HepG2 (cell line): ENCODE results near the gene RFX7. TPM values are rescaled to one million over a fixed set of nuclear protein-coding genes. Genes with fewer than 3 reads are reported as not detected.

Source experiments
- ASH2L ChIP-seq: fragments of 300-600, 200-600 bp; sonication (generic); IDR thresholded peaks from 2 replicates; pipeline ENCODE4 v1.7.0; 2017; ENCODE audit warnings: low read depth, mild to moderate bottlenecking, moderate library complexity, mixed read lengths, low read length; ENCODE audit not compliant: insufficient read length
- BCLAF1 ChIP-seq: fragments of 450-650 bp; IDR thresholded peaks from 2 replicates; pipeline ENCODE4 v1.6.1; 2017; ENCODE audit warnings: mild to moderate bottlenecking
- BRD4 ChIP-seq: sonication (generic); formaldehyde crosslinking; IDR thresholded peaks from 2 replicates; pipeline ENCODE4 v1.4.0; 2020; ENCODE audit warnings: missing genetic modification reagents
- DPF2 ChIP-seq: sonication (generic); formaldehyde crosslinking; IDR thresholded peaks from 2 replicates; pipeline ENCODE4 v1.4.0; 2020; ENCODE audit warnings: mild to moderate bottlenecking, low read depth, missing genetic modification reagents, borderline replicate concordance
- HDAC2 ChIP-seq: sonication (generic); formaldehyde crosslinking; IDR thresholded peaks from 2 replicates; pipeline ENCODE4 v1.4.0; 2020; ENCODE audit warnings: missing genetic modification reagents
- RARA ChIP-seq: IDR thresholded peaks from 2 replicates; pipeline ENCODE4 v1.6.1; 2016; ENCODE audit warnings: missing genetic modification reagents, missing compliant biosample characterization
- TCF7 ChIP-seq: sonication (generic); IDR thresholded peaks from 2 replicates; pipeline ENCODE4 v1.6.1; 2016; ENCODE audit warnings: antibody characterized with exemption, low read depth
- ZNF556 ChIP-seq: sonication (generic); formaldehyde crosslinking; IDR thresholded peaks from 2 replicates; pipeline ENCODE4 v1.4.0; 2020; ENCODE audit warnings: mild to moderate bottlenecking, missing genetic modification reagents, borderline replicate concordance
- ZNF570 ChIP-seq: sonication (generic); formaldehyde crosslinking; IDR thresholded peaks from 2 replicates; pipeline ENCODE4 v1.4.0; 2020; ENCODE audit warnings: mild to moderate bottlenecking, missing genetic modification reagents, borderline replicate concordance
- ZNF577 ChIP-seq: sonication (generic); formaldehyde crosslinking; IDR thresholded peaks from 2 replicates; pipeline ENCODE4 v1.4.0; 2020; ENCODE audit warnings: mild to moderate bottlenecking, low read depth, missing genetic modification reagents, borderline replicate concordance
- polyA plus RNA-seq, 8 experiments: library from polyadenylated mRNA; depleted of rRNA in 3 of 8; stranded (reverse) in 7 of 8; unstranded in 1 of 8; fragments of >200 nt; fragmentation: Illumina TruSeq in 4 of 8; extraction: Trizol in 4 of 8; gene quantifications; 2 replicates each; pipeline versions ENCODE4 v1.2.1 to v1.2.3, GENCODE V29; 2011 to 2016; ENCODE audit warnings: low read depth in 4 of 8, missing spikeins in 1 of 8, mixed read lengths in 1 of 8; ENCODE audit not compliant: insufficient read depth in 1 of 8
- total RNA-seq, 5 experiments: library from RNA; depleted of rRNA; stranded (reverse); fragments of >200 nt; fragmentation: Illumina TruSeq; extraction: Trizol; gene quantifications; 2 replicates each; pipeline ENCODE4 v1.2.3, GENCODE V29; 2016; ENCODE audit warnings: low read depth in 1 of 5
- TF ChIP-seq, protein P1 (sequence below): sonication (generic); formaldehyde crosslinking; IDR thresholded peaks from 2 replicates; pipeline ENCODE4 v1.8.0; 2022; ENCODE audit warnings: low read depth, missing genetic modification reagents
- TF ChIP-seq, protein P2 (sequence below): sonication (generic); formaldehyde crosslinking; IDR thresholded peaks from one replicate; pipeline ENCODE4 v1.5.1; 2020; ENCODE audit warnings: mild to moderate bottlenecking, missing genetic modification reagents; ENCODE audit errors: not compliant biosample characterization
- TF ChIP-seq, protein P3 (sequence below): sonication (generic); formaldehyde crosslinking; IDR thresholded peaks from 2 replicates; pipeline ENCODE4 v1.5.0; 2020; ENCODE audit warnings: missing genetic modification reagents, mild to moderate bottlenecking, borderline replicate concordance
- TF ChIP-seq, protein P4 (sequence below): sonication (generic); formaldehyde crosslinking; IDR thresholded peaks from 2 replicates; pipeline ENCODE4 v1.4.0; 2020; ENCODE audit warnings: missing genetic modification reagents

Gene RFX7
- total and polyA plus RNA-seq, 2 of the 13 experiments (the other 11 are each of a cell fraction or from before 2014, with no cell fraction given), result 8.5 to 10.4 TPM

DNA sequence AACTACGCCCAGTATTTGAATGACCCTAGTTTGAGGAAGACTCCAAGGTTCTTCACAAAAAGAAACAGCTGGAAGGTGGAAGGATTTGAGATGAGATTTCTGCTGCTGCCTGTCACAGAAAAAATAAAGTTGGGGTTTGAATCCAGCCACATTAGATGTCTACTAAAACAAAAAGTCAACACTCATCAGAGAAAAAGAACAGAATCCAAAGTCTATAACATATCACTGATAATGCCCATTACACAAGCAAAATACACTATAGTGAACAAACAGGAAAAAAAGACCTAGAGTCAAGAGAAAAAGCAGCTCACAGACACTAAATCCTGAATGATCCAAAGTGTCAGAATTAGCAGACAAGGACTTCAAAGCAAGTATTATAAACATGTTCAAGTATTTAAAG is 56.0 kb downstream of the RFX7 start (continued):
- TF ChIP-seq, protein P1, sequence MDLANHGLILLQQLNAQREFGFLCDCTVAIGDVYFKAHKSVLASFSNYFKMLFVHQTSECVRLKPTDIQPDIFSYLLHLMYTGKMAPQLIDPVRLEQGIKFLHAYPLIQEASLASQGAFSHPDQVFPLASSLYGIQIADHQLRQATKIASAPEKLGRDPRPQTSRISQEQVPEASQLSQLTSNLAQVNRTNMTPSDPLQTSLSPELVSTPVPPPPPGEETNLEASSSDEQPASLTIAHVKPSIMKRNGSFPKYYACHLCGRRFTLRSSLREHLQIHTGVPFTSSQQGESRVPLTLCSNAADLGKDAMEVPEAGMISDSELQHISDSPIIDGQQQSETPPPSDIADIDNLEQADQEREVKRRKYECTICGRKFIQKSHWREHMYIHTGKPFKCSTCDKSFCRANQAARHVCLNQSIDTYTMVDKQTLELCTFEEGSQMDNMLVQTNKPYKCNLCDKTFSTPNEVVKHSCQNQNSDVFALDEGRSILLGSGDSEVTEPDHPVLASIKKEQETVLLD, result no peak
- TF ChIP-seq ZNF556 (no peak), RARA (CRISPR knock-in tag) (no peak), DPF2 (CRISPR knock-in tag) (peak; percentile 30; the same call in 1 of the 2 replicates), BRD4 (CRISPR knock-in tag) (no peak), BCLAF1 (no peak), ZNF570 (no peak), HDAC2 (CRISPR knock-in tag) (0 out of 2 replicates have a peak, but pooled peaks have one; percentile 19), ASH2L (peak; percentile 66), TCF7 (peak; percentile 58), ZNF577 (CRISPR knock-in tag) (no peak)
- TF ChIP-seq, protein P2, sequence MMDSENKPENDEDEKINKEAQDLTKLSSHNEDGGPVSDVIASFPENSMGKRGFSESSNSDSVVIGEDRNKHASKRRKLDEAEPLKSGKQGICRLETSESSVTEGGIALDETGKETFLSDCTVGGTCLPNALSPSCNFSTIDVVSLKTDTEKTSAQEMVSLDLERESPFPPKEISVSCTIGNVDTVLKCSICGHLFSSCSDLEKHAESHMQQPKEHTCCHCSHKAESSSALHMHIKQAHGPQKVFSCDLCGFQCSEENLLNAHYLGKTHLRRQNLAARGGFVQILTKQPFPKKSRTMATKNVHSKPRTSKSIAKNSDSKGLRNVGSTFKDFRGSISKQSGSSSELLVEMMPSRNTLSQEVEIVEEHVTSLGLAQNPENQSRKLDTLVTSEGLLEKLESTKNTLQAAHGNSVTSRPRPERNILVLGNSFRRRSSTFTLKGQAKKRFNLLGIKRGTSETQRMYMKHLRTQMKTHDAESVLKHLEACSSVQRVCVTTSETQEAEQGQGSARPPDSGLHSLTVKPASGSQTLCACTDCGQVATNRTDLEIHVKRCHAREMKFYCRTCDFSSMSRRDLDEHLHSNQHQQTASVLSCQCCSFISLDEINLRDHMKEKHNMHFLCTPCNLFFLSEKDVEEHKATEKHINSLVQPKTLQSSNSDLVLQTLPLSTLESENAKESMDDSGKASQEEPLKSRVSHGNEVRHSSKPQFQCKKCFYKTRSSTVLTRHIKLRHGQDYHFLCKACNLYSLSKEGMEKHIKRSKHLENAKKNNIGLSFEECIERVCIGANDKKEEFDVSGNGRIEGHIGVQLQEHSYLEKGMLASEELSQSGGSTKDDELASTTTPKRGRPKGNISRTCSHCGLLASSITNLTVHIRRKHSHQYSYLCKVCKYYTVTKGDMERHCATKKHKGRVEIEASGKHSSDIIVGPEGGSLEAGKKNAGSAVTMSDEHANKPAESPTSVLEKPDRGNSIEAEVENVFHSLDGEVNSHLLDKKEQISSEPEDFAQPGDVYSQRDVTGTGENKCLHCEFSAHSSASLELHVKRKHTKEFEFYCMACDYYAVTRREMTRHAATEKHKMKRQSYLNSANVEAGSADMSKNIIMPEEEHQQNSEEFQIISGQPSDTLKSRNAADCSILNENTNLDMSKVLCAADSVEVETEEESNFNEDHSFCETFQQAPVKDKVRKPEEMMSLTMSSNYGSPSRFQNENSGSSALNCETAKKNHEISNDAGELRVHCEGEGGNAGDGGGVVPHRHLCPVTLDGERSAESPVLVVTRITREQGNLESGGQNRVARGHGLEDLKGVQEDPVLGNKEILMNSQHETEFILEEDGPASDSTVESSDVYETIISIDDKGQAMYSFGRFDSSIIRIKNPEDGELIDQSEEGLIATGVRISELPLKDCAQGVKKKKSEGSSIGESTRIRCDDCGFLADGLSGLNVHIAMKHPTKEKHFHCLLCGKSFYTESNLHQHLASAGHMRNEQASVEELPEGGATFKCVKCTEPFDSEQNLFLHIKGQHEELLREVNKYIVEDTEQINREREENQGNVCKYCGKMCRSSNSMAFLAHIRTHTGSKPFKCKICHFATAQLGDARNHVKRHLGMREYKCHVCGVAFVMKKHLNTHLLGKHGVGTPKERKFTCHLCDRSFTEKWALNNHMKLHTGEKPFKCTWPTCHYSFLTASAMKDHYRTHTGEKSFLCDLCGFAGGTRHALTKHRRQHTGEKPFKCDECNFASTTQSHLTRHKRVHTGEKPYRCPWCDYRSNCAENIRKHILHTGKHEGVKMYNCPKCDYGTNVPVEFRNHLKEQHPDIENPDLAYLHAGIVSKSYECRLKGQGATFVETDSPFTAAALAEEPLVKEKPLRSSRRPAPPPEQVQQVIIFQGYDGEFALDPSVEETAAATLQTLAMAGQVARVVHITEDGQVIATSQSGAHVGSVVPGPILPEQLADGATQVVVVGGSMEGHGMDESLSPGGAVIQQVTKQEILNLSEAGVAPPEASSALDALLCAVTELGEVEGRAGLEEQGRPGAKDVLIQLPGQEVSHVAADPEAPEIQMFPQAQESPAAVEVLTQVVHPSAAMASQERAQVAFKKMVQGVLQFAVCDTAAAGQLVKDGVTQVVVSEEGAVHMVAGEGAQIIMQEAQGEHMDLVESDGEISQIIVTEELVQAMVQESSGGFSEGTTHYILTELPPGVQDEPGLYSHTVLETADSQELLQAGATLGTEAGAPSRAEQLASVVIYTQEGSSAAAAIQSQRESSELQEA, result no peak
- TF ChIP-seq, protein P3, sequence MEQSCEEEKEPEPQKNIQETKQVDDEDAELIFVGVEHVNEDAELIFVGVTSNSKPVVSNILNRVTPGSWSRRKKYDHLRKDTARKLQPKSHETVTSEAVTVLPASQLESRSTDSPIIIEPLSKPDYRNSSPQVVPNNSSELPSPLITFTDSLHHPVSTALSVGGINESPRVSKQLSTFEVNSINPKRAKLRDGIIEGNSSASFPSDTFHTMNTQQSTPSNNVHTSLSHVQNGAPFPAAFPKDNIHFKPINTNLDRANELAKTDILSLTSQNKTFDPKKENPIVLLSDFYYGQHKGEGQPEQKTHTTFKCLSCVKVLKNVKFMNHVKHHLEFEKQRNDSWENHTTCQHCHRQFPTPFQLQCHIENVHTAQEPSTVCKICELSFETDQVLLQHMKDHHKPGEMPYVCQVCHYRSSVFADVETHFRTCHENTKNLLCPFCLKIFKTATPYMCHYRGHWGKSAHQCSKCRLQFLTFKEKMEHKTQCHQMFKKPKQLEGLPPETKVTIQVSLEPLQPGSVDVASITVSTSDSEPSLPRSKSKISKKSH (CRISPR knock-in tag), result no peak
- TF ChIP-seq, protein P4, sequence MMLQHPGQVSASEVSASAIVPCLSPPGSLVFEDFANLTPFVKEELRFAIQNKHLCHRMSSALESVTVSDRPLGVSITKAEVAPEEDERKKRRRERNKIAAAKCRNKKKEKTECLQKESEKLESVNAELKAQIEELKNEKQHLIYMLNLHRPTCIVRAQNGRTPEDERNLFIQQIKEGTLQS (CRISPR knock-in tag), result no peak
